ENCODE measurements around the gene GCNT2.
A peak's percentile ranks its signal among the peaks of the same experiment; 100 is the strongest.

Gene GCNT2

DNA sequence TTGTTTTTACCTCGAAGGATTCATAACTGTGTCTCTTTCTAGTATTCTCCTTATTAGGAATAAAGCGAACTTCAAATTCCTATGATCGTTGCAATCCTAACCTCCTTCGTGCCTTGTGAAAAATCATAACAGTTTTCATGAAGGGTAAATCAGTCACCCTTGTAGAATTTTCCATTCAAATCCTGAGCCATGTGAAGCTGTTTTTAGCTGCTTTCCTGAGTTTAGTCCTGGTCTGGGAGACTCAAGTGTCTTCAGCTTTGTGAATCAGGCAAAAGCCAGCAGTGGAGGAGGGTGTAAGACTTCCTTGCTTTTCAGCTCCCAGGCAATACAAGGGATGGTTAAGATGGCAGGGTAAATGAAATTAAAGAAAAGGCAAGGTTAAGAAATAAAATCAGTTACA, 24.3 kb downstream of the GCNT2 start:
- no peaks in the 10 kb centered on the region for H3K9me3 Mint-ChIP-seq
- H3K27ac Mint-ChIP-seq, result peak overlapping the region in 2 of 3 experiments; percentile 26 to 64
- peaks cover 7% of the 10 kb centered on the region for H3K4me1 Mint-ChIP-seq
- TF ChIP-seq, protein P1, sequence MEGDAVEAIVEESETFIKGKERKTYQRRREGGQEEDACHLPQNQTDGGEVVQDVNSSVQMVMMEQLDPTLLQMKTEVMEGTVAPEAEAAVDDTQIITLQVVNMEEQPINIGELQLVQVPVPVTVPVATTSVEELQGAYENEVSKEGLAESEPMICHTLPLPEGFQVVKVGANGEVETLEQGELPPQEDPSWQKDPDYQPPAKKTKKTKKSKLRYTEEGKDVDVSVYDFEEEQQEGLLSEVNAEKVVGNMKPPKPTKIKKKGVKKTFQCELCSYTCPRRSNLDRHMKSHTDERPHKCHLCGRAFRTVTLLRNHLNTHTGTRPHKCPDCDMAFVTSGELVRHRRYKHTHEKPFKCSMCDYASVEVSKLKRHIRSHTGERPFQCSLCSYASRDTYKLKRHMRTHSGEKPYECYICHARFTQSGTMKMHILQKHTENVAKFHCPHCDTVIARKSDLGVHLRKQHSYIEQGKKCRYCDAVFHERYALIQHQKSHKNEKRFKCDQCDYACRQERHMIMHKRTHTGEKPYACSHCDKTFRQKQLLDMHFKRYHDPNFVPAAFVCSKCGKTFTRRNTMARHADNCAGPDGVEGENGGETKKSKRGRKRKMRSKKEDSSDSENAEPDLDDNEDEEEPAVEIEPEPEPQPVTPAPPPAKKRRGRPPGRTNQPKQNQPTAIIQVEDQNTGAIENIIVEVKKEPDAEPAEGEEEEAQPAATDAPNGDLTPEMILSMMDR (IDR thresholded peaks at IDR 0.05; ENCODE audit: unreplicated experiment in 3 of 3), result no peak
- no peak overlapping the region for H3K4me3 Mint-ChIP-seq
- H3K27me3 Mint-ChIP-seq (ENCODE audit: low read depth), result no peaks in the 10 kb centered on the region
- H3K36me3 Mint-ChIP-seq (ENCODE audit: low read depth), result peaks cover 9% of the 10 kb centered on the region

DNA sequence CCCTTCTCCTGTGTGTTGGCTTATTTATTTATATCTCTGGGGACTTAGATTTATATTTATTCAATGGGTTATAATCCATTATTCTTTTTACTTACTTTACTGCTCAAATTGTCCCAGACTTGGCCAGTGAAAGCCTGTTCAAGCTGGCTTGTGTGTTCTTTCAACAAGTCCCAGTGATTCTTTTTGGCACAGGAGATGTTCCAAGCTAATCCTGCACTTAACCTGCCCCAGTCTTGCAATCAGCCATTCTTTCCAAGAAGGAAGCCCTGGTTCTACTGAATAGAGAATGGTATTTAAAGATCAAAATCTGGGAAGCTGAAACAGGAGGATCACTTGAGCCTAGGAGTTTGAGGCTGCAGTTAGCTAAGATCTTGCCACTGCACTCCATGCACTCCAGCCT, 26.7 kb downstream of the GCNT2 start:
- Mint-ChIP-seq H3K27ac (no peak overlapping the region), H3K36me3 (ENCODE audit: low read depth) (no peaks in the 10 kb centered on the region), H3K4me1 (peaks cover 7% of the 10 kb centered on the region), H3K27me3 (ENCODE audit: low read depth) (no peaks in the 10 kb centered on the region), H3K9me3 (no peaks in the 10 kb centered on the region), H3K4me3 (no peak overlapping the region)
- TF ChIP-seq, protein P1 (IDR thresholded peaks at IDR 0.05; ENCODE audit: unreplicated experiment in 3 of 3), result no peak

DNA sequence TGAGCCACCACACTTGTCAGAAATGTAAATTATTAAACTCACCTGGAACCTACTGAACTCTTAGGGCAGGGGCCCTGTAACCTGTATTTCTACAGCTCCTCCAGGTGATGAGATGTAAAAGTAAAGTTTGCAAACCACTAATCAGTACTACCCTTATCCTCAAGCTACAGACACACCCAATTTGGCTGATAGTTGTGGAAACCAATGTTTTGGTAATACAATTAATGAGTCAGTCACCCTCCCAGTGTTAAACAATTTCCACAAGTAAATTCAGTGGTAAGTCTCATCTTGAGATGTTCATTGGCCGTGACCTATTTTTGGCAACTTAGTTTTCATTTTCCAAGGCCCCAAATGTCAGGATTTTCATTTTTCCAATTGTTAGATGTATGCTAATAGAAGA, 29.6 kb downstream of the GCNT2 start:
- Mint-ChIP-seq H3K27ac (no peak overlapping the region), H3K27me3 (ENCODE audit: low read depth) (peaks cover 5% of the 10 kb centered on the region), H3K4me3 (no peak overlapping the region), H3K36me3 (ENCODE audit: low read depth) (no peaks in the 10 kb centered on the region), H3K4me1 (peaks cover 11% of the 10 kb centered on the region), H3K9me3 (no peaks in the 10 kb centered on the region)
- TF ChIP-seq, protein P1 (IDR thresholded peaks at IDR 0.05; ENCODE audit: unreplicated experiment in 3 of 3), result no peak

DNA sequence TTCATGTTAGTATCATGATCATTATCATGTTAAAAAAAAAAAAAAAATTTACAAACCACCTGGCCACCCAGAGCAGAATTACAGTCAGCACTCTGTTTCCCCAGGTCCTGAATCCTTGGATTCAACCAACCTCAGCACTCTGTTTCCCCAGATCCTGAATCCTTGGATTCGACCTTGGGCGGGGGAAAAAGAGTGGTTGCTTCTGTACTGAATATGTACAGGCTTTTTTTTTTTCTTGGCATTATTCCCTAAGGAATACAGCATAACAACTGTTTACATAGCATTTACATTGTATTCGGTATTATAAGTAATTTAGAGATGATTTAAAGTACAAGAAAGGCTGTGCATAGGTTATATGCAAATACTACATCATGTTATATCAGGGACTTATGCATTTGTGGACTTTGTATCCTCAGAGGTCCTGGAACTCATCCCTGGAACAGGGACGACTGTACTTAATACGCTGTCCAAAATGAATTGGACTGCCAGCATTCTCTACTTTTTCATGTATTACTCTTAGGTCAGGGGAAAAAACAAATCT, 31.2 kb downstream of the GCNT2 start:
- no peaks in the 10 kb centered on the region for H3K9me3 Mint-ChIP-seq
- H3K27me3 Mint-ChIP-seq (ENCODE audit: low read depth), result peaks cover 5% of the 10 kb centered on the region
- no peak overlapping the region for H3K4me3 Mint-ChIP-seq
- no peaks in the 10 kb centered on the region for H3K36me3 Mint-ChIP-seq (ENCODE audit: low read depth)
- peaks cover 26% of the 10 kb centered on the region for H3K4me1 Mint-ChIP-seq
- H3K27ac Mint-ChIP-seq, result no peak overlapping the region
- TF ChIP-seq, protein P1 (IDR thresholded peaks at IDR 0.05; ENCODE audit: unreplicated experiment in 3 of 3), result no peak

DNA sequence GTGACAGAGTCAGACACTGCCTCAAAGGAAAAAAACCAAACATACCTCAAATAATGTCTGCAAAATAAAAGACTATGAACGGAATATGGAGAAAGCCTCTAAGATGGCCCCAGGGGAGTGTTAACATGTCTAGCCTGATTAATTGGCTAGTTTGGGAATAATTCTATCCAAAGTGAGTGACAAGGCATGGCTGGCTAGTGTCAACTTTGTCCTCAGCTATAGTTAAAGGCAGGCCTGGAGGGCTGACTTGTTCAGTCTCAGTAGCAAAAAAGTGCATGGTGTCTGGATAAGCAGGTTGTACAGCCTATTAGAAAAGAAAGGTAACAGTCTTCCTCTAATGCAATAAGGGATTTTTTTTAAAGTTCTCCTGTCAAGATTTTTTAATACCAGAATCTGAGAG, 32.7 kb downstream of the GCNT2 start:
- Mint-ChIP-seq H3K4me1 (peaks cover 39% of the 10 kb centered on the region), H3K9me3 (no peaks in the 10 kb centered on the region), H3K27me3 (ENCODE audit: low read depth) (peaks cover 9% of the 10 kb centered on the region), H3K36me3 (ENCODE audit: low read depth) (no peaks in the 10 kb centered on the region), H3K27ac (no peak overlapping the region), H3K4me3 (no peak overlapping the region)
- TF ChIP-seq, protein P1 (IDR thresholded peaks at IDR 0.05; ENCODE audit: unreplicated experiment in 3 of 3), result no peak

DNA sequence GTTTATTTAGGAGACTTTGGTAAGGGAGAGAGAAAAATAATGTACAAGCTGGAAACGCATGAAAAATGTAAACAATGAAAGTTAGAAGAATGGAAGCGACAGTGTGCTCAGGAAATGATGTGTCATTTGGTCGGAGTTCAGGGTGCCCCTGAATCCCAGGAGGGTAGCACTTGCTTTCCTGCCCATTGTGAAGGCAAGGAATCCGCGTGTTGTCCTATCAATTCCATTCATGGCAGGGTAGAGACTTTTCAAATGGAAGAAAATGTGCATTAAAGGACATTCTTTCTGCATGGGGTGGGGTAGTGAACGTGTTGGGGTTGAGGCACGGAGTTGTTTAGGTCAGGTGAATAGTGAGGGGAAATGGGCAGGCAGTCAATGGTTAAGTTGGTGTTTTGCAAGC, 33.7 kb downstream of the GCNT2 start:
- Mint-ChIP-seq H3K27me3 (ENCODE audit: low read depth) (peaks cover 10% of the 10 kb centered on the region), H3K9me3 (no peaks in the 10 kb centered on the region), H3K4me3 (peak overlapping the region; percentile 50 to 86 (median 51)), H3K27ac (peak overlapping the region; percentile 73 to 95 (median 83)), H3K36me3 (ENCODE audit: low read depth) (no peaks in the 10 kb centered on the region), H3K4me1 (peaks cover 43% of the 10 kb centered on the region)
- TF ChIP-seq, protein P1 (IDR thresholded peaks at IDR 0.05; ENCODE audit: unreplicated experiment in 3 of 3), result no peak
